Effector memory CD8-positive, alpha-beta T cell (primary cell): ENCODE results near the gene TBC1D22A.

Source experiments
- ATAC-seq: fragments of 150-1000 bp; cut with Tn5 transposase; replicated peaks from 2 replicates; pipeline ENCODE4 v1.10.0; 2021; ENCODE audit warnings: mild to moderate bottlenecking, moderate library complexity
- DNase-seq, 3 experiments: peaks; one replicate each; pipeline ENCODE4 v3.0.0; 2021
- H3K27ac Mint-ChIP-seq, 2 donors: one replicate each; pipeline ENCODE4 v1.8.0; 2022; ENCODE audit warnings: mild to moderate bottlenecking in 2 of 2, mixed read lengths in 2 of 2, moderate library complexity in 2 of 2
- H3K27me3 Mint-ChIP-seq, 2 donors: one replicate each; pipeline ENCODE4 v1.8.0; 2022; ENCODE audit warnings: mixed read lengths in 2 of 2
- H3K36me3 Mint-ChIP-seq: one replicate; pipeline ENCODE4 v1.8.0; 2022; ENCODE audit warnings: mild to moderate bottlenecking, moderate library complexity, mixed read lengths; ENCODE audit not compliant: insufficient read depth
- H3K4me1 Mint-ChIP-seq, 2 donors: one replicate each; pipeline ENCODE4 v1.8.0; 2022; ENCODE audit warnings: low read depth in 2 of 2, mixed read lengths in 2 of 2
- H3K4me3 Mint-ChIP-seq, 2 donors: one replicate each; pipeline ENCODE4 v1.8.0; 2022; ENCODE audit warnings: mild to moderate bottlenecking in 2 of 2, mixed read lengths in 2 of 2, moderate library complexity in 2 of 2
- H3K9me3 Mint-ChIP-seq, 2 donors: one replicate each; pipeline ENCODE4 v1.8.0; 2022; ENCODE audit warnings: mixed read lengths in 2 of 2

Gene TBC1D22A

DNA sequence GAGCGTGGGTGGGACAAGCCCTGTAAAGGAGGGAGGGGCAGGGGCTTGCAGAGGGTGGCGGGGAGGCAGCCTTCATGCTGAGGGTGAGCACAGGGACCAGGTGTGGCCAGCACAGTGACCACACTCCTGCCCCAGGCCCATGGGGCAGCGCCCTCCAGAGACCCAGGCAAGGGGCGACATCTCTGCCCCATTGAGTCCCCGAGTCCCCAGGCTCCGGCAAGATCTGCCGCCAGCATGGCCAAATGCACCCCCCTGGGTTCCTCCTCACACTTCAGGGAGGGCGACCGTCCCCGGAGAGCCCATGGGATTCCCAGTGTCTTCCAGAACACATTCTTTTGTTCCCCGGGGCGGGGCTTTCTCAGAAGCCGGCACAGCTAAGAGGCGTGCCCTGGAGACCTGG, 362.5 kb downstream of the TBC1D22A start:
- peaks cover 3% of the 10 kb centered on the region for H3K36me3 Mint-ChIP-seq
- H3K9me3 Mint-ChIP-seq: no peaks in the 10 kb centered on the region
- peaks cover 16 to 17% of the 10 kb centered on the region in 2 donors for H3K4me1 Mint-ChIP-seq
- no peaks in the 10 kb centered on the region for H3K27me3 Mint-ChIP-seq
- peak overlapping the region in 1 of 2 donors; percentile 86 for H3K27ac Mint-ChIP-seq
- DNase-seq (no peak), ATAC-seq (no peak)
- H3K4me3 Mint-ChIP-seq: no peak overlapping the region

DNA sequence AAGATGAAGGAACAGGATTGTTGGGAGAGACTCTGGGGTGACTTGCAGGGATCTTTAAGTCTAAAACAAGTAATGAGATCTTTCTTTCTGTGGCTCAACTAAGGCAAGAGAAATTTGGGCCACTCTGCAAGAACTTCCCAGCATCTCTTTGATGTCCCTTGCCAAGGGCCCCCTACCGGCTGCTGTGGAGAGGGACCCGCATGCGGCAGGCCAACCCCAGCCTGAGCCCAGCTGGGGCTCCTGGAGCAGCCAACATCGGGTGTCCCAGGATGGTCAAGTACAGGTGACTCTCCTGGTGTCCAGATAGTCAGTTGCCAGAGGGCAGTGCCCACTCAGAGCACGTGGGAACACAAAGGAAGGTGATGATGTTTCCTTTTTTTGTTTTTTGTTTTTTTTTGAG, 363.2 kb downstream of the TBC1D22A start:
- no peak for DNase-seq
- H3K4me1 Mint-ChIP-seq: peaks cover 16 to 17% of the 10 kb centered on the region in 2 donors
- H3K27ac Mint-ChIP-seq: peak overlapping the region in 1 of 2 donors; percentile 86
- peaks cover 3% of the 10 kb centered on the region for H3K36me3 Mint-ChIP-seq
- no peaks in the 10 kb centered on the region for H3K9me3 Mint-ChIP-seq
- no peaks in the 10 kb centered on the region for H3K27me3 Mint-ChIP-seq
- ATAC-seq: no peak
- H3K4me3 Mint-ChIP-seq: no peak overlapping the region

DNA sequence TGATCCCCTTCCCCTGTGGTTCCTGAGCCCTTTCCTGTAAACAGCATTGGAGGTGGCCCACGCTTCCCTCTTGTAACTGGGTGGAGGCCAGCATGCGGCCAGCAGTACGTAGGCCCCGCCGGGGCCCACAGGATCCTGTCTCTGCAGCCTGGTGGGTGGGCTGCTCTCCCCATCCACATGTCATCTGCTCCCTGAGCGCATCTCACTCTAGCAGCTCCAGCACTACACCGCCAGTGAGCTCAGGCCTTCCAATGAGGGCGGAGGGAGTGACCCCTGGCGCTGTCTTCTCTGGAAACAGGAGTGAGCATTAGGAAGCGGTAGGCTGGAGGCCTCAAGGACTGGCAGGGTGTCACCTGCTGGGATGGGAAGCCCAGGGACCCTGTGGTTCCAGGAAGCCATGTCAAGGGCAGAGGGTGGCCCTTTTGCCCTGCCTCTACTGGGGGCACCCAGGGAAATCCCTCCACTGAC, 363.9 kb downstream of the TBC1D22A start:
- Mint-ChIP-seq H3K27ac (no peak overlapping the region), H3K27me3 (no peaks in the 10 kb centered on the region), H3K4me3 (no peak overlapping the region), H3K9me3 (no peaks in the 10 kb centered on the region), H3K36me3 (peaks cover 3% of the 10 kb centered on the region), H3K4me1 (peaks cover 16 to 17% of the 10 kb centered on the region in 2 donors)
- ATAC-seq: no peak
- DNase-seq: no peak

DNA sequence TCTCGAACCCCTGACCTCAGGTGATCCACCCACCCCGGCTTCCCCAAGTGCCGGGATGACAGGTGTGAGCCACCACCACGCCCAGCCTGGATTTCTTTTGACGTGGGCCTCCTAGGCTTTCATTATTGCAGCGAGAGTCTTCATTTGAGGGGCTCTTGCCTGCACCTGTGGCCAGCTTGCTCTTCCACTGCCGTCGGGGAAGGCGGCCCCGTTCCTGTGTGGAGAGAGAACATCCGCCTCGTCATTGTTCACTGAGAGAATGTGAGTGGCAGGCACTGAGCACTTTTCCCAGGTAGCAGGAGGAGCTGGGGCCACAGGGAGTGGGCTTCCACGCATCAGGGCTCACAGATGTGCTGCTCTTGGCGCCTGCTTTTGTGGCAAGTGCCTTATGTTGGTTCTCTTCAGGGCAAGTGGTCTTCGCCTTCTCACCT, 365.0 kb downstream of the TBC1D22A start:
- DNase-seq: no peak
- Mint-ChIP-seq H3K27ac (no peak overlapping the region), H3K27me3 (no peaks in the 10 kb centered on the region), H3K36me3 (peaks cover 3% of the 10 kb centered on the region), H3K4me3 (no peak overlapping the region), H3K4me1 (peaks cover 14 to 23% of the 10 kb centered on the region in 2 donors), H3K9me3 (no peaks in the 10 kb centered on the region)
- ATAC-seq: no peak

DNA sequence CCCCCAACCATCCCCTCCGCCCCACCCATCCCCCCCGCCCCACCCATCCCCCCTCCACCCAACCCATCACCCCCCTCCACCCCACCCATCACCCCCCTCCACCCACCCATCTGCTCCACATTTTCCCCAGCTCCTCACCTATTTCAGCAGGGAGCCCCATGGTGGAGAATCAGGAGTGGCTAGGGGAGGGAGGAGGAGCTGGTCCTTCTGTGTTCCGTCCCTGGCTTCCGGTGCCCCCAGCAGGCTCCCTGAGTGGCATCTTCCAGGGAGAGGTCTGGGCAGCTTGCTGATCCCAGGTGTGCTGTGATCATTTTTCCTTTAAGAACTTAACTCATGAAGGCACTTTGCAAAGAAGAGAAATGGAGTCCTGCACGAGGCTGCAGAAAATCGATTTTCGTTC, 365.8 kb downstream of the TBC1D22A start:
- H3K4me1 Mint-ChIP-seq: peaks cover 14 to 23% of the 10 kb centered on the region in 2 donors
- ATAC-seq (no peak), DNase-seq (no peak)
- no peak overlapping the region for H3K4me3 Mint-ChIP-seq
- no peaks in the 10 kb centered on the region for H3K9me3 Mint-ChIP-seq
- H3K36me3 Mint-ChIP-seq: peaks cover 3% of the 10 kb centered on the region
- H3K27me3 Mint-ChIP-seq: no peaks in the 10 kb centered on the region
- H3K27ac Mint-ChIP-seq: no peak overlapping the region

DNA sequence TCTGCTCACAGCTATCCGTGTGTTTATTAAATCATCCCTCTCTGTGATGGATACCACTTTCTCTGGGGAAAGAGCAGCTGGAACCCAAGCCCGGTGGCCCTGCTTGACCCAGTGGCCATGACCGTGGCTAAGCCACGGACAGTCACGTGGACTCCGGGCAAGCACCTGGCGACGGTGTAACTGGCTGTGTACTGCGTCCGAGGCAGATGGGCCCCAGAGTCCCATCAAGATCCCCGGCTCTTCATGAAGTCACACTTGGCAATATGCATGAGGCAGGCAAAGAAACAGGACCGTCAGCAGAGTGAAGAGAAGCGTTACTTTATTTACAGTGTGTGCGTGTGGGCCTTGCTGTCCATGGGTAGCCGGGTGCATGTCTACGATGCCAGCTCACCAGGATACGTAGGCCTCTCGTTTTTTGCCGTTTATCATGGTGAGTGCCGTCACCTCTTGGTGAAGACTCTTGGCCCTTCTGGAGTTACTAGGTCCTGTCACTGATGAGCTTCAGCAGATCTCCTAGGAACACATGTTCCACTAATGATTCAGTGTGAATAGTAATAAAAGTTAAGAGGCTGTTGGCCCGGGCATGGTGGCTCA, 366.3 kb downstream of the TBC1D22A start:
- no peak for ATAC-seq
- Mint-ChIP-seq H3K4me1 (peaks cover 11 to 20% of the 10 kb centered on the region in 2 donors), H3K27ac (no peak overlapping the region), H3K9me3 (no peaks in the 10 kb centered on the region), H3K4me3 (no peak overlapping the region), H3K36me3 (peaks cover 3% of the 10 kb centered on the region), H3K27me3 (no peaks in the 10 kb centered on the region)
- no peak for DNase-seq

DNA sequence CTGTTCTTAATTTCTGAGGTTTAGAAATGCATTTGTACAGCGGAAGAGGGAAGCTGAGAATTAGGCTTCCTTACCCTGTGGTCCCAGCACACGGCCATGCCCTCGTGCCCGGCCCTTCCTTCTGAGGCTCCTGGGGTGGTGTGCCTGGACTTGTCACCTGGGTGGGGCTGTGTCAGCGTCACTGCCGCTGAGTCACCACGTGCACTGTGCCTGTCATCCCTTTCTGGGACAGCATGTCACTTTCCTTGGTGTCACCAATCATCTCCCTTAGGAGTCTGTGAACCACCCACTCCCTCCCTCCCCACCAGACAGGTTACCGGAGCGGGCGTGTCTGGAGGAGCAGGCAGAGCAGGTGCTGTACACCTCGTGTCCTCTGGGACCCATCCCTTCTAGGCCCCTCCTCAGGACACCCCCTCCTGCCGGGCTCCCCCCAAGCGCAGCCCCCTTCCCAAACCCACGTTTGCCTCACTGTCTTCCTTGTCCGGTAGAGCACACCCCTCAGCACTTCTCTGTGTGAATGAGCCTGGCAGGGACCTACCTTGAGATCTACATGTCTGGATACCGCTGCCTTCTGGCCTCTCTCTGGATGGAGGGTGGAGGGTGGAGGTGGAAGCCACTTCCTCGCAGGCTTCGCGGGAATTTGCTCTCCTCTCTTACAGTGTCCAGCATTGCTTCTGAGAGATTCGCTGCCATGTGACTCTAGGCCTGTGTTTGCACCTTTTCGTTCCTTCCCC, 367.6 kb downstream of the TBC1D22A start:
- H3K4me3 Mint-ChIP-seq: no peak overlapping the region
- ATAC-seq: no peak
- no peaks in the 10 kb centered on the region for H3K36me3 Mint-ChIP-seq
- DNase-seq: no peak
- H3K4me1 Mint-ChIP-seq: peaks cover 7 to 16% of the 10 kb centered on the region in 2 donors
- no peaks in the 10 kb centered on the region for H3K27me3 Mint-ChIP-seq
- peak overlapping the region in 1 of 2 donors; percentile 38 for H3K27ac Mint-ChIP-seq
- H3K9me3 Mint-ChIP-seq: no peaks in the 10 kb centered on the region

DNA sequence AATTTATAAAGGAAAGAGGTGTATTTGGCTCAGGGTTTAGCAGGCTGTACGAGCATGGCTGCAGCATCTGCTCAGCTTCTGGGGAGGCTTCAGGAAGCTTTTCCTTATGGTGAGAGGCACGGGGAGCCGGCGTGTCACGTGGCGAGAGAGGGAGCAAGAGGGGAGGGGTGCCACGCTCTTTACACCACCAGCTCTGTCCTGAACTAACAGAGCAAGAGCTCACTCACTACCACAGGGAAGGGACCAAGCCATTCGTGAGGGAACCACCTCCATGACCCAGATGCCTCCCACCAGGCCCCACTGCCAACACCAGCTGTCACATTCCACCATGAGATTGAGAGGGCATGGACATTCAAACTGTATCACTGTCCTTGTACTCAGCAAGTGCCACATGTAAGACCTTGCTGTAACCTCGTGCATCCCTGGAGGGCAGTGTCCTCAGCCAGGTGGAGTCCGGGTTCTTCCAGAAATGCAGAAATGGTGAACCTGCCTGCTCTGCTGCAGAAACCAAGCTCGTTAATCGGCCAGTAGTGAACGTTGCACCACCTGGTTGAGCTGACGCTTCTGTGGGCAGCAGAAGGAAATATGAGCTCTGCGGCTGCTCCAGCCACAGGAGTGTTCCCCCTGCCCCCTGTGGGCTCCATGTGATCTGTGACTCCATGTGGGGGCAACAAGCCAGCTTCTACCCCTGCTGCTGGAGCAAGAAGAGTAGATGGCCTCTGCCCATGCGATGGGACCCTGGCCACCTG, 368.6 kb downstream of the TBC1D22A start:
- no peak overlapping the region for H3K4me3 Mint-ChIP-seq
- no peak for ATAC-seq
- H3K9me3 Mint-ChIP-seq: no peaks in the 10 kb centered on the region
- no peaks in the 10 kb centered on the region for H3K27me3 Mint-ChIP-seq
- H3K27ac Mint-ChIP-seq: no peak overlapping the region
- peaks cover 7 to 21% of the 10 kb centered on the region in 2 donors for H3K4me1 Mint-ChIP-seq
- H3K36me3 Mint-ChIP-seq: no peaks in the 10 kb centered on the region
- no peak for DNase-seq

DNA sequence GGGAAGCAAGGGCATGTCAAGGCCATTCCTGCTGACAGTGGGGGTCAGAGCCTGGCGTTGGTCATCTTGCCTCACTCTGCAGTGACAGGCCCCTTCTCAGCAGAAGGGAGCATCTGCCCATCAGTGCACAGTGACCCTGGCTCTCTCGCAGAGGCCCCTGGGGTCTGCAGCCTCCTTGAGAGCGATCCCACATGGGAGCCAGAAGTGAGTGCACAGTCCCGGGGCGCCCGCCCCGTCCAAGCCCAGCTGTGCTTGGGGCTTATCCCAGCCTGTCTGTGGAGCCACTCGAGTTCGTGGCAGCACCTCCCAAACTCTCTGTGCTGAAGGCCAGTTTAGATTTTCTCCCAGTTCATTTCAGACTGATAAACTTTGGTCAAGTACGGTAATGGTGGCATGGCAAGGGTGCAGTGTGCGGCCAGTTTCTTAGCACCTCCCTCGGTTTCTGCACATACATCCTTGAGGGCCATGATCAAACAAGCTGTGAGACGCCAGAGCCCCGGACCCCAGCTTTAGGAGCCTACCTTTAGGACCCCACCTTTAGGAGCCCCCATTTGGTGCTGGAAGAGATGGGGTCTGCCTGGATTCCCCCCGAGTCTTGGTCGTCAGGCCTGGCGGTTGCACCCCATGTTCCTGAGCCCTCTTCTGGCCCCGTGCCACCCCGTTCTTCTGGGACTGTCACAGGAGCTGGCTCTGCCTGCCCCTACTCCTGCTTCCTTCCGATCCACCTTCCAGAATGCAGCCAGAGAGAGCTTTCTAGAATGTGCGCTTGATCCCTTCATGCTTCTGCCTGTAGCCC, 369.4 kb downstream of the TBC1D22A start:
- H3K27me3 Mint-ChIP-seq: no peaks in the 10 kb centered on the region
- ATAC-seq (no peak), DNase-seq (no peak)
- H3K4me3 Mint-ChIP-seq: no peak overlapping the region
- no peak overlapping the region for H3K27ac Mint-ChIP-seq
- peaks cover 2% of the 10 kb centered on the region for H3K36me3 Mint-ChIP-seq
- H3K9me3 Mint-ChIP-seq: no peaks in the 10 kb centered on the region
- H3K4me1 Mint-ChIP-seq: peaks cover 4 to 21% of the 10 kb centered on the region in 2 donors

DNA sequence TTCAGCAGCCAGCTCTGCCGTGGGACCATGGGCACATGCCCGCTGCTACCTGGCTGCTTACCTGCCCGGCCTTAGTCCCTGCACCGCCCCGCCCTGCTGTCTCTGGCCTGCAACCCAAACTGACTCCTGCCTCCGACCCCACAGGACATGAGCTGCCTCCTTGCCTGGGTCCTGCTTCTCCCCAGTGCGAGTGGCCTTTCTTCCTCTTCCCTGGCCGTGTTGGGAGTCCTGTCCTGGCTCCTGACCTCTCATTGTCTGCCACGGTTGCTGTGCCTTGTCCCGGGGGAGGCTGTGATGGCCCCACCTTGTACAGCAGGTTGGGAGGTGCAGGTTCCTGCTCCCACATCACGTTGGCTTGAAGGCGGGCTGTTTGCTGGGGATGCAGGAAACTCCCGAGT, 370.0 kb downstream of the TBC1D22A start:
- Mint-ChIP-seq H3K4me3 (no peak overlapping the region), H3K27me3 (no peaks in the 10 kb centered on the region), H3K27ac (no peak overlapping the region), H3K4me1 (peaks cover 4 to 24% of the 10 kb centered on the region in 2 donors), H3K9me3 (no peaks in the 10 kb centered on the region), H3K36me3 (peaks cover 3% of the 10 kb centered on the region)
- ATAC-seq: no peak
- no peak for DNase-seq

DNA sequence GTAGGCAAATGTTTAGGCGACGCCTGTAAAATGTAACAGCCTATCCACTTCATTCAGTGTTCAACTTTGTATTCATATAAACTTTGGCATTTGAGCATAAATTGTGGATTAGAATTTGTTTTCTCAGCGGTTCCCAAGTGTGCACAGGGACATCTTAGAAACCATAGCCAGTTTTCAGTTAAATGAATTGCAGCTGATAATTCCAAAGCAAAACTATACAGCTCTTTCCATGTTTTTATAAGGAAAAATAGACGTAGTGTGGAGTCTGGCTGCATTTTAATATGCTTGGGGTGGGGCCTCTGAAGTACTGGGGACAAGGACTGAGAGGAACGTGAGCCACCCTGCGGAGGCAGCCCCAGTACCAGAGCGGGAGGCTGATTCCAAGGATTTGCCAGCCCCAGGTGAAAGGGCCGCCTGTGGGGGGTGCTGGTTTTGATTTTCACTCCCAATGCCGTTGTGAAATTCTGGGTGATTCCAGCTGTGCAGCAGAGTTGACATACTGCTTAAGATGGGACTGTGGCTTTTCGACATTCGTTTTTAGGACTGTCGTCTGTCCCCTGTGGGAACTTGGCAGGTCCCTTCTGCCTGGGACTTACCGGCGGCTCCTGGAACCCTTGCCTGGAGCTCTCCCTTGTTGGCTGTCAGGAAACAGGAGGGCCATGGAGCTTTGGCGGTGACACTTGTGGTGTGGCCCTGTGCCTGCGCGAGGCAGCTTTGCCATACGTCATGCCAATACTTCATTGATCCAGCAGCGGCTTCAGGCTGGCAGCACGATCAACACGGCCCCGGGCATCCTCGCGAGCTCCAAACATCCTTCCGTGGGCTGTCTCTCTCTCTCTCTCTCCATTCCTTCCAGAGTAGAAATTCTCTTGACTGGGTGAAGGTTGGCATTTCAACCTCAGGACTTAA, 370.9 kb downstream of the TBC1D22A start:
- Mint-ChIP-seq H3K27me3 (no peaks in the 10 kb centered on the region), H3K27ac (peak overlapping the region in 1 of 2 donors; percentile 17), H3K4me3 (no peak overlapping the region)

DNA sequence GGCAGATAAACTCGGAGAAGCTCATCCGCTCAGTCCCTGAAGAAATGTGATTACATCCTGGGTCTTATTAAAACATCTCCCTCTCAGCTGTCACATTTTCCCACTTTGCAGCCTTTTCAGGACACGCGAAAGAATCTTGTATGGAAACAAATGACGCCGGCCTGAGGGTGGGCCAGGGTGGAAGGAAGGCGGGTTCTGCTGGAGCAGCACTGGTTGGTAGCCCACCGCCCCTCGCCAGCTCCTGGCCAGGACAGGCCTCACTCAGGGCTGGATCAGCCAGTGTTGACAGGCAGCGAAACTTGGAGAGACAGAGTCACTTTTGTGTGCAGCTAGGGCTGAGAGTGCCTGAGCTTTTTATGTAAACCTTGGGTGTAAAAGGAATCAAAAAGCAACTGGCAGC, 371.8 kb downstream of the TBC1D22A start:
- H3K4me3 Mint-ChIP-seq: no peak overlapping the region
- peak overlapping the region in 1 of 2 donors; percentile 17 for H3K27ac Mint-ChIP-seq

More for the DNA sequence above, 370.9 kb downstream of the TBC1D22A start:
- ATAC-seq: no peak
- peaks cover 3% of the 10 kb centered on the region for H3K36me3 Mint-ChIP-seq
- H3K4me1 Mint-ChIP-seq: peaks cover 4 to 26% of the 10 kb centered on the region in 2 donors
- DNase-seq: no peak
- no peaks in the 10 kb centered on the region for H3K9me3 Mint-ChIP-seq

More for the DNA sequence above, 371.8 kb downstream of the TBC1D22A start:
- Mint-ChIP-seq H3K4me1 (peaks cover 4 to 26% of the 10 kb centered on the region in 2 donors), H3K9me3 (no peaks in the 10 kb centered on the region), H3K36me3 (peaks cover 3% of the 10 kb centered on the region), H3K27me3 (no peaks in the 10 kb centered on the region)
- ATAC-seq (no peak), DNase-seq (no peak)
